ENCODE measurements around the gene SND1. TPM values are rescaled to one million over a fixed set of nuclear protein-coding genes. Genes with fewer than 3 reads are reported as not detected.

The SND1 gene
- polyA plus RNA-seq, 1 donor = 156 TPM

- no peak for DNase-seq
These were observed 29.0 kb downstream of the SND1 start for GRCh38 chr7:127680983-127681382.

DNA sequence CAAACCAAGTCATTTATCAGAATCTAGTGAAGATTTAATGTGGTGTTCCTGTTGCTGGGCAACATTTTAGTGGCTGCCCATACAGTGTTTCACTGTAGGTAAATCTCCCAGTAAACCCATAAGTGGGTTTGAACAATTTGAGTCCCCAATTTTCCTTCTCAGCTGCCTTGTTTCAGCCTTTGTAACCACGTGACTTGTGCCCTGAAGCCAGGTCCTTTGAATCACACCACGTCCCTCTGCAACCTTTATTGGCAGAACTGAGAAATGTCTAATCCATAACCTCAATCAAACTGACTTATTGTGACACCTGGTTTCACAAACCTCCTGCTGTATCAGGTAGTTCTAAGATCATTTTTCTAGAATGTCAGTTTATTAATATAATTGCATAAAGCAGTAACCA is 30.1 kb downstream of the SND1 start:
- no peak for DNase-seq

GRCh38 chr7:127683776-127684681 is 32.0 kb downstream of the SND1 start:
- DNase-seq = no peak

DNA sequence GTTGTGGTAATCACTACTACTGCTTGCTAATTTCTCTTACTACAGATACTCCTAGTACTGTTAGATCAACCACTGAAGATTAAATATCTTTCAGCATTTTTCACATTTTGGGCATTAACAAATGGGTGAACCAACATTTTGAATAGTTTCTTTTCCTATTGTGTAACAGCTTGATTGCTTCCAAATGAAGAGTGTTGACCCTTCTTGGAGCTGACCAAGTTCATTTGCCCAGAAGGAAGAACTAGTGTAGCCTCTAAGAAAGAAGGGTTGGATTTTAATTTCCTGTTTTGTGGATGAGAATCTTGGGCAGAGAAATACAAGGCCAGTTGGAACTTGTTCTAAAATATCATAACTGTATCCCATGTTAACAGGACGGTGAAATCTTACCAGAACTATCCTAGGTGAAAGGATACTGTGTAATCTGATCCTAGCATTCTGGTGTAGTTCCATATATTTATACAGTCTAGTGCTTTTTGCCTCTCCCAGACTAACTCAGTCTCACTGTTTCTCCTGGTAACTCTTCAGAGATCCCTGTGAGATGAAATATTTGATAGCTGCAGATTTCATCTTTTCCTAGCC is 37.3 kb downstream of the SND1 start:
- DNase-seq = no peak

- no peak for DNase-seq
These were observed 38.3 kb downstream of the SND1 start for GRCh38 chr7:127690337-127690736.

DNA sequence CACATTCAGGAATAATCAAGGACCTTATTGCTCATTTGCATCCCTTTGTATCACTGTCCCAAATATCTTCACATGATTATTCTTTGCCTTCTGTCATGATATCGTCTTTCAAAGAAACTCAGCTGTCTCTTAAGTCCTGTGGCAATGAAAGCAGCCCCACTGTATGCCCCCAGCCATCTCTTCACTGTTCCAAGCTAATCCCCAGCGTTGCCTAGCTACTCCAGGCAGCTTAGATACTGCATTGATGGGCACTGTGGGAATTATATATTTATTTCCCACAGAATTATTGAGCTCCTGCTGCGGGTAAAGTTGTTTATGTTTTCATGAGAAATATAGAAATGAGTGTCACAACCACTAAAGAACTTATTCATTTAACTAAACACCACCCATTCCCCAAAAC is 38.8 kb downstream of the SND1 start:
- no peak for DNase-seq

DNA sequence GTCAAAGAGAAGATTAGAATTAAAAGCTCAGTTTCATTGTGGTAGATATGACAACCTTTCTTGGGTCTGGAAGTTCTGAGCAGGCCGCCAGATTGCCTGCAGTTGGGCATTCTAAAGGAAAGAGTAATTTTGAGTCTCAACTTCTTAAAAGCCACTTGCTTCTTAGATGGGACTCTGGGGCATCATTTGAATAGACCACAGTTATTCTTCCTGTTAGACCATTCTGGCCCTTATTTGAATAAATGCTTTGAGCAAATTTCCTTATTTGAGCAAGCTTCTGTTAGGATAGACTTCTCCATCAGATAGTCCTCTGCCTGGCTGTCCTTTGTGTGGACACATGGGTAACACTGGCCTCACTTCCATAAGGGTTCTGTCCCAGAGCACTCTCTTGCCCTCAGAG is 40.2 kb downstream of the SND1 start:
- no peak for DNase-seq

DNA sequence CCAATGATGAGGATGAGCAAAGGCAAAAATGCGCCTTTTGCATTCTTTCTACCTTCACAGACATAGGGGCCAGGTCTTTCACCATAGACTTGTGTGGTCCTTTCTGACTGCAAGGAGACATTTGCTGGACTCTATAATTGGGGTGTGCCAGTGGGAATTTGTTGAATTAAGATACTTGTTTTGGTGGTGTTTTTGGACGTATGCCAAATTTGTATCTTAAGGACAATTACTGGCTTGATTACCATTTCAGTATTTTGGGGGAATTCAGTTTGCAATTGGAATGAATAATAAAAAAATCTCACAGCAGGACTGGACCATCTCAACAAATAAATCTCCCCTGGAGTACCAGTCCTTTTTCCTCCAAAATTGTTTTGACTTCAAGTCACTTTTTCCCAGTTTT is 47.9 kb downstream of the SND1 start:
- DNase-seq = no peak

DNA sequence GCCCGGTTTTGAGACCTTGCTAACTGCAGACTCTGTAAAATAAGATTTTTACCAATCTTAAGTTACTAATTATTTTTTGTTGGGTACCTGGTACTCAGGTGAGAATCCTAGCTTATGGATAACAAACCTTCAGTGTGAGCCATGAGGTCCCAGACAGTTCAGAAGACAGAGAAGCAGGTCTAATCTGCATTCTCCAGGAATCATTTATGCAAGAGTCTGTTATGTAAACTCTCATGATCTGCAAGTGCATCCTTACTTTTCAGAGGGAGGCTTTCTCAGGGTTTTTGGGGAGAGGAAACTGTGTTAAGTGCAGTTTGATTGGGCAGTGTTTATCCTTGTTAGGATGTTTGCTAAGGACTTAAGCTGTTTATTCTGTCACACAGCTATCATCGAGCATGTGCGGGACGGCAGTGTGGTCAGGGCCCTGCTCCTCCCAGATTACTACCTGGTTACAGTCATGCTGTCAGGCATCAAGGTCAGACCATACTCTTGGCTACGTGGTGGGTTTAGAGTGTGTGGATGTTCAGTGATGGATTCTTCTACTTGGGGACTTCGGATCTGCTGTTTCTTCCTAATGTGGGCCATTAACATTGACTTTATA is 50.2 kb downstream of the SND1 start:
- no peak for DNase-seq

DNA sequence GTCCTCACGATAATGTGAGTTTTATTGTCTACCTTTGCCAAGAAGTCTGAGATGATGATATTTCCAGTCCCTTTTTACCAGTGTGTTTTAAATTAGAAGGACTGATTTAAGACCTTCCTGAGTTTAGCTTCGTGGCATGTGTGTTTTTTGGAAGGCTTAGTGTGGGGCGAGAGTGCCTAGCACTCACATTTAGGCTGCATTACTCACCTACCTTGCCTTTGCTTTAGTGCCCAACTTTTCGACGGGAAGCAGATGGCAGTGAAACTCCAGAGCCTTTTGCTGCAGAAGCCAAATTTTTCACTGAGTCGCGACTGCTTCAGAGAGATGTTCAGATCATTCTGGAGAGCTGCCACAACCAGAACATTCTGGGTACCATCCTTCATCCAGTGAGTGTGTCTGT is 50.9 kb downstream of the SND1 start:
- no peak for DNase-seq

DNA sequence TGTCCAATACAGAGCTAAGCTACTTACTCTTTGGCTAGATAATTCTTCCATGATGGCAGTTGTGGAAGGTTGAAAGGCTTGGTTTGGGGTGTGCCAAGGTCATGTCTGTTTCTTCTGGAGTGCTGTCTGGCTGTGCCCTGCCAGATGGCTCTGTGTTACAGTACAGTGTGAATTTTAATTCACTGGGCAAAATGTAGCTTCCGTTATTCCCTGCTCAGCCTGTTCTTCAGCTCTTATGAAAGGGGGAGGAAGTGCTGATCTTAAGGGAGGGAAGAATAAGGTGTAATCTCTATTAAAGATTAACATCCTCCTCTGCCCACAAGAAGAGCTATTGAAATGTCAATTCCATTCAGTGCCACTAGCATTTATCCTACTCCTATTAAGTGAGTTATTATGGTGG is 52.2 kb downstream of the SND1 start:
- no peak for DNase-seq

DNA sequence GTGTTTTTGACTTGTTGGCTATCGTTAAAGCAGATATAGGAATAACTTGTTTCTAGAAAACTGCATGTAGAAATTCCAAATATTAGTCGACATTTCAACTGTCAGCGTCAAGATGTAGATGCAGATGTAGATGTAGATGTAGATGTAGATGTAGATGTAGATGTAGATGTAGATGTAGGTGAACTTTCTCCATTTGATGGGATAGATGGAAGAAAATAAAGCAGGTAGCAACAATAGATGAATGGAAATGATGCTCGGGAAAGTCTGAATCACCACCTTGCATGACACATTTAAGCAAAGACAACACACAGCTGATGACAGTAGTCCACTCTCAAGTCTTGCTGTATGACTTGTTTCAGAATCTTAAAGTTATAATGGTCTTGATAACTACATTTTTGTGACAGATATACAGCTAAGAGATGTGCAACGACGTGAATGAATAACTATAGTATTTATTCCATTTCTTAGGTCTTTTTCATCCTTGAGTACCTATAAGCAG is 53.5 kb downstream of the SND1 start:
- no peak for DNase-seq

DNA sequence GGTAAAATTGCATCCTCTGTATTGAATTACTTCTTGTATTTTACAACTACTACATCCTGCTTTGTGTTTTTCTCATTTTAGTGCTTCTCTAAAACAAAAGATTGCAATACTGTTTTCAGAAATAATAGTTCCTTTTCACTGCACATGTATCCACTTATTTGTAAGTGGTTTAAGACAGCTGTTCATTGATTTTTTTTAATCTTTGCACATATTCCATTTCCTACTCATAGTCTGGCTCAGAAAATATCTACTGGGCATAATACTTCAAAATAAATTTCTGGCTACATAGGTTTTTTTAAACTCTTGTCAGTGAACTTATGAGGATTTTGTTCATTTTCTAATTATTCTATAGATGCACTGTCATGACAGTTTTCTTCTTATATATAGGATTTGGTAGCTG is 54.8 kb downstream of the SND1 start:
- no peak for DNase-seq

GRCh38 chr7:127708201-127708600 is 56.2 kb downstream of the SND1 start:
- DNase-seq = no peak

- DNase-seq = peak; percentile 80
These were observed 56.8 kb downstream of the SND1 start for GRCh38 chr7:127708788-127709187.

GRCh38 chr7:127710635-127711034 is 58.6 kb downstream of the SND1 start:
- DNase-seq = no peak

DNA sequence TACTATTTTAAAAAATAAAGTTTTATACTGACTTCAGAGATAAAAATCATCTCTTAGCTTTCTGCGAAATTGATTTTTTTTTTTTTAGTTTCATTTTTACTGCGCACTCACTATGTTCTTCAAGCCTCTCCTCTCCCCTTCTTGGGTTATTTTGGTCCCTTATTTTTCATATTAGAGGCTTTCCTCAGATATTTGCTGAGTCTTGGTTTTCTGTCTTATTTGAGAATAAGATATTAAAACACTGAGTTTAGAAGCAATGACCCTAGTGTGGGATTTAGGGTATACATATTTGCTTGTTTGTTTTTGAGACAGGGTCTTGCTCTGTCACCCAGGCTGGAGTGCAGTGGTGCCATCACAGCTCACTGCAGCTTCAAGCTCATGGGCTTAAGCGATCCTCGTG is 59.9 kb downstream of the SND1 start:
- no peak for DNase-seq

DNA sequence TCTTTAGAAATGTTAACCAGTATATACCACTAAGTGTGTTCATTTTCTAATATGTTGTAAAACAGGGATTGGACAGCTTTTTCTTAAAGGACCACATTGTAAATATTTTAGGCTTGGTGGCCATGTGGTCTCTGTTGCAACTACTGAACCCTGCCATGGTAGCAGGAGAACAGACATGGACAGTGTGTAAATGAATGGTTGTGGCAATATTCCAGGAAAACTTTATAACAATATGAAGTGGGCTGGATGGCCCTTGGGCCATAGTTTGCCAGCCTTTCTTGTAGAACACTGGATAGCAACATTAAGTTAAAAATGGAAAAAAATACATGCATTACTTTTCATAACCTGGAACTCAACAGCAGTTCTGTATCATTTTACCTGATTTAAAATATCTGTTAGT is 61.0 kb downstream of the SND1 start:
- DNase-seq = no peak

DNA sequence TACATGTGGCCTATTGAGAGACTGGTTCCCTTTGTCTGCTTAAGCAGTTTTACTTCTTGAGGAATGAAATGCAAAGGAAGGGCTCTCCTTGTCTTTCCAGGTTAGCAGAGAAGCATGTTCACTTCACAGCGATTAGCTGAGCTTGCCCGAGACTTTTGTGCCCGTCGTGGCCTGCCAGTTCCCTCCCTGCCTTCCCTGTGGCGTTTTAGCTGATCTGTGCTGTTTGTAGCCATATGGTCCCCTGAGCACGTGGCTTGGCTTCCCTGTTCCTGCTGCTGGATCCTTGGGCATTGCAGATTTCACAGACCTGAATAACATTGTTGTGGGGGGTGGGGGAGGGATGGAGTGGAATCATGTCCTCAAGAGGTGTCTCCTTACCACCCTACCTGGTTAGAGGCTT is 61.8 kb downstream of the SND1 start:
- no peak for DNase-seq

DNA sequence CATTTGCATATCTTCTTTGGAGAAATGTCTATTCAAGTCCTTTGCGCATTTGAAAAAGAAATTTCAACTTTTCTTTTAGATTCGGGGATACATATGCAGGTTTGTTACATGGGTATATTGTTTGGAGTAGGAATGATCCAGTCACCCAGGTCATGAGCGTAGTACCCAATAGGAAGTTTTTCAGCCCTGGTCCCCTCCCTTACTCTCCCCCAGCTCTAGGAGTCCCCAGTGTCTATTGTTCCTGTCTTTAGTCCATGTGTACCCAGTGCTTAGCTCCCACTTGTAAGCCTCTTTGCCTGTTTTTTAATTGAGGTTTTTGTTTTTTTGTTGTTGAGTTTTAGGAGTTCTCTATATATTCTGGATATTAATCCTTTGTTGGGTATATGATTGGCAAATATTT is 63.3 kb downstream of the SND1 start:
- DNase-seq = no peak

- DNase-seq = no peak
These were observed 63.9 kb downstream of the SND1 start for GRCh38 chr7:127715901-127716300.

GRCh38 chr7:127717502-127718339 is 65.7 kb downstream of the SND1 start:
- DNase-seq = no peak

DNA sequence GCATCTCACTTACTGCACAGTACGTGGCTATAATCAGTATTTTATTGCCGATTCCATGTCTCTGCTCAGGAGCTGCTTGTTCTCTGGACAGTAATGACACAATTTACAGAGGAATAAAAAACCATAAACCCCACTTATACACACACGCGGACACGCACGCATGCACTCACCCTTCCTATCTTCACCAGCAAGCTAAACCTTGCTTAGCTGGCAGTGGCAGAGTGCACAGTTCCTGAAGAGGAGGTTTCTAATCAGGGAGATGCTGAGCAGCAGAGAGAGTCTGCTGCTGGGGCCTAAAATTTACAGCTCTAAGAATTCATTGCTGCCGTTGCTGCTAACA is 66.3 kb downstream of the SND1 start:
- DNase-seq = no peak

Measured in left kidney (tissue), 2 donors.